Fibroblast of lung (primary cell): ENCODE results near the gene CD101. TPM values are rescaled to one million over a fixed set of nuclear protein-coding genes. Genes with fewer than 3 reads are reported as not detected.

Experiments
- DNase-seq, 2 donors: peaks; one replicate each; pipeline versions ENCODE4 v3.0.0 to v3.0.0-alpha.2; 2010; ENCODE audit warnings: low read depth in 2 of 2
- H2AFZ ChIP-seq: 2 replicates; pipeline ENCODE4 v1.5.1; 2012; ENCODE audit warnings: low read length, control low read depth, inconsistent platforms
- H3K27ac ChIP-seq: 2 replicates; pipeline ENCODE4 v1.5.1; 2011; ENCODE audit warnings: low read length, control low read depth; ENCODE audit not compliant: insufficient read depth
- H3K27me3 ChIP-seq: 2 replicates; pipeline ENCODE4 v1.5.1; 2011; ENCODE audit warnings: mild to moderate bottlenecking, low read length; ENCODE audit not compliant: control insufficient read depth, insufficient read depth
- H3K36me3 ChIP-seq: 2 replicates; pipeline ENCODE4 v1.5.1; 2011; ENCODE audit warnings: low read length; ENCODE audit not compliant: control insufficient read depth, insufficient read depth
- H3K4me1 ChIP-seq: 2 replicates; pipeline ENCODE4 v1.5.1; 2011; ENCODE audit warnings: low read length; ENCODE audit not compliant: control insufficient read depth, insufficient read depth; ENCODE audit errors: extremely low read depth
- H3K4me2 ChIP-seq: 2 replicates; pipeline ENCODE4 v1.5.1; 2011; ENCODE audit warnings: low read length, control low read depth; ENCODE audit not compliant: insufficient read depth; ENCODE audit errors: extremely low read depth
- H3K4me3 ChIP-seq, 4 experiments: fragments of 200-600 bp in 1 of 4; sonication (generic) in 1 of 4; replicated peaks in 1 of 4; 2 replicates each; pipeline ENCODE4 v1.5.1; 2011 to 2016; ENCODE audit warnings: low read length in 4 of 4, low read depth in 3 of 4, mild to moderate bottlenecking in 3 of 4, control low read depth in 2 of 4, inconsistent platforms in 1 of 4, mixed read lengths in 1 of 4; ENCODE audit not compliant: insufficient read depth in 1 of 4; ENCODE audit errors: control extremely low read depth in 1 of 4
- H3K79me2 ChIP-seq: 2 replicates; pipeline ENCODE4 v1.5.1; 2012; ENCODE audit warnings: mild to moderate bottlenecking, low read length, inconsistent platforms; ENCODE audit not compliant: control insufficient read depth, insufficient read depth
- H3K9ac ChIP-seq: 2 replicates; pipeline ENCODE4 v1.5.1; 2011; ENCODE audit warnings: mild to moderate bottlenecking, low read length, control low read depth; ENCODE audit not compliant: insufficient read depth
- H3K9me3 ChIP-seq: 2 replicates; pipeline ENCODE4 v1.5.1; 2012; ENCODE audit warnings: low read depth, low read length; ENCODE audit not compliant: control insufficient read depth, insufficient read depth
- H4K20me1 ChIP-seq: 2 replicates; pipeline ENCODE4 v1.5.1; 2011; ENCODE audit warnings: low read length; ENCODE audit not compliant: control insufficient read depth, insufficient read depth; ENCODE audit errors: extremely low read depth
- CTCF ChIP-seq, 2 donors: IDR thresholded peaks in 1 of 2; conservative IDR thresholded peaks in 1 of 2; 1 replicate in 1 of 2; 2 replicates in 1 of 2; pipeline ENCODE4 v1.5.1; 2011 to 2012; ENCODE audit warnings: low read length in 2 of 2, control low read depth in 1 of 2, inconsistent platforms in 1 of 2, low read depth in 1 of 2, mild to moderate bottlenecking in 1 of 2
- EZH2 ChIP-seq: IDR thresholded peaks from 2 replicates; pipeline ENCODE4 v1.5.1; 2012; ENCODE audit warnings: low read length, control low read depth, mild to moderate bottlenecking; ENCODE audit errors: missing control alignments
- polyA plus RNA-seq, 2 donors: library from polyadenylated mRNA; depleted of rRNA in 1 of 2; stranded (reverse) in 1 of 2; unstranded in 1 of 2; fragments of >200 nt; gene quantifications; 2 replicates each; pipeline ENCODE4 v1.2.1, GENCODE V29; 2011 to 2012; ENCODE audit warnings: missing spikeins in 1 of 2
- total RNA-seq: library from RNA; depleted of rRNA; stranded (reverse); fragments of >200 nt; gene quantifications from 2 replicates; pipeline ENCODE4 v1.2.1, GENCODE V29; 2014

The CD101 gene
- total and polyA plus RNA-seq, 2 donors (not counting 1 experiment from before 2014, with no cell fraction given): not detected

GRCh38 chr1:117077267-117077666, 75.7 kb downstream of the CD101 start:
- peaks cover 10% of the 10 kb centered on the region for H3K4me1 ChIP-seq
- H3K27me3 ChIP-seq: no peaks in the 10 kb centered on the region
- TF ChIP-seq CTCF (conservative IDR thresholded peaks at IDR 0.05 in 1 of 2, IDR thresholded peaks at IDR 0.05 in 1 of 2; ENCODE audit: low read depth in 1 of 2, low read length in 2 of 2) (no peak), EZH2 (no peak)
- H3K27ac ChIP-seq: peak overlapping the region; percentile 47
- no peaks in the 10 kb centered on the region for H3K9me3 ChIP-seq
- H2AFZ ChIP-seq: no peak overlapping the region
- H4K20me1 ChIP-seq: no peaks in the 10 kb centered on the region
- H3K4me2 ChIP-seq: no peak overlapping the region
- H3K79me2 ChIP-seq: no peaks in the 10 kb centered on the region
- H3K4me3 ChIP-seq: no peak overlapping the region
- no peak overlapping the region for H3K9ac ChIP-seq
- peaks cover 5% of the 10 kb centered on the region for H3K36me3 ChIP-seq
- DNase-seq: peak; percentile 79 to 97

GRCh38 chr1:117079737-117080136, 78.2 kb downstream of the CD101 start:
- Histone ChIP-seq H3K4me2 (no peak overlapping the region), H3K79me2 (no peaks in the 10 kb centered on the region), H3K4me1 (peaks cover 10% of the 10 kb centered on the region), H3K9me3 (no peaks in the 10 kb centered on the region), H3K27me3 (no peaks in the 10 kb centered on the region), H4K20me1 (no peaks in the 10 kb centered on the region), H2AFZ (no peak overlapping the region), H3K9ac (no peak overlapping the region), H3K36me3 (peaks cover 5% of the 10 kb centered on the region), H3K27ac (no peak overlapping the region), H3K4me3 (no peak overlapping the region)
- no peak for DNase-seq
- TF ChIP-seq CTCF (conservative IDR thresholded peaks at IDR 0.05 in 1 of 2, IDR thresholded peaks at IDR 0.05 in 1 of 2; ENCODE audit: low read depth in 1 of 2, low read length in 2 of 2) (no peak), EZH2 (no peak)

GRCh38 chr1:117084231-117084630, 82.7 kb downstream of the CD101 start:
- Histone ChIP-seq H3K9me3 (no peaks in the 10 kb centered on the region), H3K27me3 (no peaks in the 10 kb centered on the region), H2AFZ (no peak overlapping the region), H3K36me3 (no peaks in the 10 kb centered on the region), H3K27ac (no peak overlapping the region), H3K9ac (no peak overlapping the region), H4K20me1 (no peaks in the 10 kb centered on the region), H3K79me2 (no peaks in the 10 kb centered on the region), H3K4me2 (no peak overlapping the region), H3K4me3 (no peak overlapping the region), H3K4me1 (no peaks in the 10 kb centered on the region)
- TF ChIP-seq EZH2 (no peak), CTCF (conservative IDR thresholded peaks at IDR 0.05 in 1 of 2, IDR thresholded peaks at IDR 0.05 in 1 of 2; ENCODE audit: low read depth in 1 of 2, low read length in 2 of 2) (no peak)
- no peak for DNase-seq

Other genes with a start within 250 kb of the CD101 start
- gene CD2, start 247.3 kb upstream of the CD101 start, total RNA-seq: not detected in 2 replicates
- not detected in 2 replicates for gene CD2, start 247.3 kb upstream of the CD101 start, polyA plus RNA-seq
- gene PTGFRN, start 91.8 kb upstream of the CD101 start, total RNA-seq: 1.2 and 15.4 TPM in 2 replicates
- gene PTGFRN, start 91.8 kb upstream of the CD101 start, polyA plus RNA-seq: 0.72 and 7.5 TPM in 2 replicates
- 7.7 and 13.2 TPM in 2 replicates for gene TTF2, start 58.6 kb downstream of the CD101 start, total RNA-seq
- gene TTF2, start 58.6 kb downstream of the CD101 start, polyA plus RNA-seq: 10.0 and 14.9 TPM in 2 replicates
- 4.6 and 8.4 TPM in 2 replicates for gene TRIM45, start 120.0 kb downstream of the CD101 start, total RNA-seq
- gene TRIM45, start 120.0 kb downstream of the CD101 start, polyA plus RNA-seq: 2.9 and 4.0 TPM in 2 replicates
- under 0.01 TPM in 1 of 2 replicates, not detected in the other for gene VTCN1, start 209.2 kb downstream of the CD101 start, total RNA-seq
- gene VTCN1, start 209.2 kb downstream of the CD101 start, polyA plus RNA-seq: 0.03 TPM in 1 of 2 replicates, not detected in the other